Urinary bladder (tissue), 4 donors: ENCODE results near the gene SULT4A1. TPM values are rescaled to one million over a fixed set of nuclear protein-coding genes. Genes with fewer than 3 reads are reported as not detected.
"Not testable (repeated sequence)": the region's sequence is repeated elsewhere in the genome, so short reads cannot be mapped to it uniquely, and the experiment has no call there.

Source experiments
- DNase-seq: peaks from one replicate; pipeline ENCODE4 v3.0.0-alpha.2; 2015; ENCODE audit errors: extremely low spot score
- H3K27ac ChIP-seq: one replicate; pipeline ENCODE4 v1.5.1; 2013; ENCODE audit warnings: low read depth, mild to moderate bottlenecking, moderate library complexity
- H3K36me3 ChIP-seq: one replicate; pipeline ENCODE4 v1.6.1; 2013; ENCODE audit warnings: mild to moderate bottlenecking, moderate library complexity; ENCODE audit not compliant: insufficient read depth
- H3K4me1 ChIP-seq: one replicate; pipeline ENCODE4 v1.6.1; 2013; ENCODE audit warnings: mild to moderate bottlenecking, moderate library complexity; ENCODE audit not compliant: insufficient read depth
- H3K4me3 ChIP-seq: one replicate; pipeline ENCODE4 v1.5.1; 2013; ENCODE audit warnings: low read depth, low read length
- WGBS: extraction: QIAGEN DNeasy Blood & Tissue Kit; methylation state at CpG from one replicate; pipeline ENCODE4 v1.1.7; 2013; 5-methylcytosine and 5-hydroxymethylcytosine counted together
- polyA plus RNA-seq: library from polyadenylated mRNA; stranded (reverse); fragments of 200-250 nt; gene quantifications from one replicate; pipeline ENCODE4 v1.2.3, GENCODE V29; 2013
- total RNA-seq: library from RNA; depleted of rRNA; stranded (reverse); fragments of >200 nt; gene quantifications from one replicate; pipeline ENCODE4 v1.2.3, GENCODE V29; 2014
- donor health status: healthy with polysubstance abuse.
- donor health status: healthy.

SULT4A1 gene
- total and polyA plus RNA-seq, 2 donors = 1.2 to 1.5 TPM

DNA sequence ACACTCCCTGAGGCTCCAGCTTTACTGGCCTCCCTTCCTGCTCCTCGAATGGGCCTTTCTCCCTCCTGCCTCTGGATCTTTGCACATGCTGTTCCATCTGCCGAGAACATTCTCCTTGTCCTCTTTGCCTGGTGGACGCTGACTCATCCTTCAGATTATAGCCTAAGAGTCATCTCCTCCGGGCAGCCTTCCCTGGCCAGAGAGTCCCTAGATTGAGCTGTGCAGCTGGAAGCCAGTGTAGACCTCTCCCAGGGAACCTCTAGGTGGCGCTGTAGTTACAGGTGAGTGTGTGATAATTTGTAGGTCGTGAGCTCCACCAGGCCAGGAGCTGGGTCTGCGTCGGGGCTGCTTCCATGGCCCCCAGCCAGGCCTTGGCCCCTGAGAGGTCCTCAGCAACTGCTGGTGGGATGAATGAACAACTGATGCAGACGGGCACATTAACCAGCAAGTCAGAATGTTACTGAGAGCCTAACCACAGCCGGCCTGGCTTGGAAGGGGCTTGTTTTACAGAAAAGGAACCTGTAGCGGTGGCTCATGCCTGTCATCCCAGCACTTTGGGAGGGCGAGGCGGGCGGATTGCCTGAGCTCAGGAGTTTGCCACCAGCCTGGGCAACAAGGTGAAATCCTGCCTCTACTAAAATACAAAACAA, 20.8 kb upstream of the SULT4A1 start:
- no peak overlapping the region for H3K27ac ChIP-seq
- H3K4me1 ChIP-seq = no peaks in the 10 kb centered on the region
- WGBS = 41% methylated on average over 14 of the region's 14 CpGs
- H3K36me3 ChIP-seq = no peaks in the 10 kb centered on the region
- DNase-seq = no peak
- H3K4me3 ChIP-seq = no peak overlapping the region

- no peak overlapping the region for H3K27ac ChIP-seq
- no peak for DNase-seq
- H3K4me1 ChIP-seq = no peaks in the 10 kb centered on the region
- H3K4me3 ChIP-seq = no peak overlapping the region
- no peaks in the 10 kb centered on the region for H3K36me3 ChIP-seq
- WGBS = 82% methylated on average over 9 of the region's 9 CpGs
Measured at GRCh38 chr22:43882122-43882767, 19.9 kb upstream of the SULT4A1 start.

DNA sequence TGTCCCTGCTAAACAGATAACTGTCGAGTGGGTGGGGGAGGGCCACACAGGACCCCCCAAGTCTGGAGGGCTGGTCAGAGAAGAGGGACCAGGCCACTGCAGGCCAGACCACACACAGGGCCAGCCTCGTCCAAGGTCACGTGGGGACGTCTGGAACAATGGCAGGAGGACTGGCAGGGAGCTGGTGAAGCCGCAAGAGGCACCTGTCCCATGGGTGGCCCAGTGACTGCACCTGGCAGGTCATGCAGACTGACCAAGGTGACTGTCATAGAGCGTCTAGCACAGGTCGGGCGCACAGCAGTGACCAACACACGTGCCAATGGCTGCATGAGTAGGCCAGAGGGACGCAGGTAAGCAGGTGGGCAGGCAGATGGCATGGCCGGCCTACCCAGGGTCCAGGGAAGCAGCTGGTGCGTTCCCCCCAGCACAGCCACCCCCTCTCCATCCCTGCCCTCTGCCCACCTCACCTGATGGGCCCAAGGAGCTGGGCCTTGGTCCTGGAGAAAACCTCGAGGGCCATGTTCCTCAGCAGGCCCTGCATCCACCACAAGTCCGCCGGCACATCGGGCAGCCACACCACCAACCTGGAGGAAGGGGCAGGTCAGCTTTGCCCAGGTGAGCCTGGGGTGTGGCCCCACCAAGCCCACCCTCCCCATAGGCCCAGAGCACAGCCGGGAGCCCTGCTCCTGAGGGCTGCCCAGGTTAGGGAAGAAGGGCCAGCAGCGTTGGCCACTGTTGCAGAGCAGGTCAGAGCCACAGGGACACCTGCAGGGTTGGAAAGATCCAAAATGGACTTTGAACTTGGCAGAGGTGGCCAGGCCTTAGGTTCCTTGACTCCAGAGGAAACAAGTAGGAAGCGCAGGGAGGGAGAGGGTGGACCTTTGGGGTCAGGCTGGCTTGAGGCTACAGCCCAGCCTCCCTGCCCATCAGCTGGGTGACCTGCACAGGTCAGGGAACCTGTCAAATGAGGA, 19.1 kb upstream of the SULT4A1 start:
- no peak for DNase-seq
- H3K36me3 ChIP-seq = no peaks in the 10 kb centered on the region
- 86% methylated on average over 19 of the region's 19 CpGs for WGBS
- H3K4me3 ChIP-seq = no peak overlapping the region
- H3K27ac ChIP-seq = no peak overlapping the region
- no peaks in the 10 kb centered on the region for H3K4me1 ChIP-seq

DNA sequence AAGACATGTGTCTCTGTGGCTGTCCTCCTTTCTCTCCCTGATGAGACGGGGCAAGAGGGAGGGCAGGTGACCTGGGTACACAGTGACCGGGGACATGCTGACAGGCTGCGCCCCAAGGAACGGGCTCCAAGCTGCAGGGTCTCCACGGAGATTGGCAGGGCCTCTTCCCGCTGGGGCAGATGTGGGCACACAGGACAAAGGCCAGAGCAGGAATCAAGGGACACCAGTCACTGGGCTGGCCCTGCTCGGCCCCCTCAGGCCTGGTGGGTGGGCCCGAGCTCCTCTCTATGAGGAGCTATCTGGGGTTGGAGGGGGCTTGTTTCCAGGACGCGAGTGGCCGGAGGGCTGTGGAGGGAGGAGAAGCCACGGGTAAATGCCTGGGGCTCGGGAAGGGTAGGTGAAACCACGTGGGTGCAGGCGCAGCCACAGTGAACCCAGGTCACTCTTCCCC, 18.3 kb upstream of the SULT4A1 start:
- Histone ChIP-seq H3K27ac (no peak overlapping the region), H3K4me1 (no peaks in the 10 kb centered on the region), H3K36me3 (no peaks in the 10 kb centered on the region), H3K4me3 (no peak overlapping the region)
- 84% methylated on average over 15 of the region's 15 CpGs for WGBS
- no peak for DNase-seq

DNA sequence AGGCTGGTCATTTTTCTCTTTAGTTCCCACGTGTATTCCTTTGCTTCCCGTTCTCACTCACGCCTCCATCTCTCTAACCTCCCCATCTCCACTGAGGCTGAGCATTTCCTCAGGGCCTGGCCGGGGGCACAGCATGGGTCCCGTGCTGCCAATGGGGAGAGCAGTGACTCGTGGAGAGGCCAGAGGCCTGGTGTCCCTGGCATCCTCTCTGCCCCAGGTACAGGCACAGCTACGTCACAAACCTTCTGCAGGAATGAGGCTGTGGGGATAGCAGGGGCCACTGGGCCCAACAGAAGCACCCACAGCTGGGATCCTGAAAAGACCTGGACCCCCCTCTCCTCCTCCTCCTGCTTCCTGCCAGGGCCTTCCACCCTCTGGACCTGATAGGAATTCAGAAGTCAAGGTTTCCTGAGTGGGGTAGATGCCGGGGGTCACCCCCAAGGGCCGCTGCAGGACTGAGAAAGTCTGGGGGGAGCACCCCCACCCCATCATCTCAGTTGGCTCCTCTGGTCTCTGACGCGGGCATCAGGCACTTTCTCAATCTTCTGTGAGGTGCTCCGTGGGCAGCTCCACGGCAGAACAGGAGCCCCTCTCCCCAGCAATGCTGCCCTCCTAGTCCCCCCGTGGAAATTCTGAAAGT, 17.7 kb upstream of the SULT4A1 start:
- Histone ChIP-seq H3K4me3 (no peak overlapping the region), H3K27ac (no peak overlapping the region), H3K36me3 (no peaks in the 10 kb centered on the region), H3K4me1 (no peaks in the 10 kb centered on the region)
- DNase-seq = no peak
- 83% methylated on average over 14 of the region's 14 CpGs for WGBS

DNA sequence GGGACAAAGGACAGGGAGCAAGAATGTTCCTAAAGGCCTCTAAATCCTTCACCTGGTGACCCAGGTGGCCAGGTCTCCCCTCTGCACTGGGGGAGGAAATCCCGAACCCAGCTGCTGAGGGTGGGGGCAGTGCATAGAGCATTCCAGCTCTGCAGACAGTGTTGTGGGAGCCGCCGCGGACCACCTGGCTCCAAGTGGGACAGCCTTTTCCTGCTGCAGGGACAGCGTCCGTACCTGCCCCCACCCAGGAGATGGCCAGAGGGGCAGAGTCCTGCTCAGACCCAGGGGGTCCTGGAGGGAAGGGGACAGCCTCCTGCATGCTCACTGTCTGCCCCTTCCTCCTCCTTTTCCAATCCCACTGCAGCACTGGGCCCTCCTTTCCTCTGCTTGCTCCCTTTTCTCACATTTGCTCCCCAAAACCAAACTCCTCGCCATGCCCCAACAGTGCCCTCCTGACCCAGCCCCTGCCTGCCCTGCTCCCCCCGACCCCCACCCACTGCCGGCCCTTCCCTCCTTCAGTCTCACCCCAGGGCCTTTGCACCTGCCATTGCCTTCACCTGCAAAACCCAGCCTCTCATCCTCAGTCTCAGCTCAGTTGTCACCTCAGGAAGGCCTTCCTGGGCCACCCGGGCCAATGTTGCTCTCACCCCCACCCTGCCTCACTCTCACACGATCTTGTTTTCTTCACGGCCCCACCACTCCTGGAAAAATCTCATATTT, 16.7 kb upstream of the SULT4A1 start:
- no peak overlapping the region for H3K27ac ChIP-seq
- H3K4me1 ChIP-seq = no peaks in the 10 kb centered on the region
- H3K4me3 ChIP-seq = no peak overlapping the region
- no peaks in the 10 kb centered on the region for H3K36me3 ChIP-seq
- WGBS = 70% methylated on average over 12 of the region's 12 CpGs
- no peak for DNase-seq

DNA sequence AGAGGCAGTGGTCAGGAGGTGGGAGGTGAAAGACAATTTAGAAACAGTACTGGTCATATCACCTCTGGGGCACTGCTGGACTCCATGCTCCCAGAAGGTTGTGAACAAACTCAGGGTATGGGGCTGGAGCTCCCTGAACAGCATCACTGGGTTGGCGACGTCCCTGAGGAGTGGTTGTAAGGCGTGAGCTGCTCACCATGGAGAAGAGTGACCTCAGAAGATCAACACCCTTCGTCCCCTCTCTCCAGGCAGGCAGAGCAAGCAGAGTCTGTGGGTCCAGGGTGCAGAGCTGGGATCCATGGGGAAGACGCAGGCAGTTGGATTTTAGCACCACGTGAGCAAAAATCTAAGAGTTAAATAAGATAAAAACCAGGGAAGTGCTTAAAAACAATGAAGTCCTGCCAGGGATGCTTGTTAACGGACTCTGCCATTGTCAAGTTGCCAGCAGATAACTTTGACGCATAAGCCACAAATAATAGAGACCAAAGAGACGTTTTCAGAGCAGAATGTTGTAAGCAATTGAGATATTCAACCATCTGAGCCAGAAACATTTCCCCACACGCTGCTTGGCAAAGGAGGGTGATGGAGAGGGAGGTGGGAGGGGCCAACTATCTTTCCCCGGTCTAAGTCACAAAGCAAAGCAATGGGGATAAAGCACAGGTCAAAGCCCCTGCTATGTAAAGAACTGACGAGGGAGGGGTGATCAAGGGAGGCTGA, 15.9 kb upstream of the SULT4A1 start:
- 31% methylated on average over 12 of the region's 12 CpGs for WGBS
- no peak overlapping the region for H3K27ac ChIP-seq
- H3K4me1 ChIP-seq = no peaks in the 10 kb centered on the region
- H3K36me3 ChIP-seq = no peaks in the 10 kb centered on the region
- no peak overlapping the region for H3K4me3 ChIP-seq
- DNase-seq = no peak

DNA sequence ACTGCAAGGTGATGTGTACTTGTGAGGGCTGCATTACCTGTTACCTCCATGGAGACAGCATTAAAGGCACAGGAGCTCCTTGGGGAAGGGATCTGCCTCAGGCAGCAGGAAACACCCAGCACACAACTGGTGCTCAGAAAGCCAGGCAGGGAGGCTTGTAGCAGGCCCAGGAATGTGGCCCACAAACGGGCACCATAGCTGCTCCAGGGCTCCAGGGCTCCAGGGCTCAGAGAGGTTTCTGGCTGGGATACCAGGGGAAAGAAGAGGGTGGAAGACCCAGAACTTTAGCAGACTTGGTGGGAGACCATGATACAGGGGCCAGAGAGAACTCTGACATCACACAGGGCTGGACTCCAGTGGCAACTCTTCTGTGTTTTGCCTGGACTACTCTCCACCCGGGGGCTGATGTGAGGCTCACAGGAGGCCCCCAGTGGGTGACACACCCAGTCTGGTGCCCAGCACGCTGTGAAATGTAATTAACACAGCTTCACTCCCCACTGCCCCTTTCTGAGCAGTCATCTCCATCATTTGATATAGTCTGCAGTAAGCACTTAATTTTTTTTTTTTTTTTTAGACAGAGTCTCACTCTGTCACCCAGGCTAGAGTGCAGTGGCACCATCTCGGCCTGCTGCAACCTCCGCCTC, 14.7 kb upstream of the SULT4A1 start:
- Histone ChIP-seq H3K4me1 (no peaks in the 10 kb centered on the region), H3K27ac (no peak overlapping the region), H3K4me3 (no peak overlapping the region), H3K36me3 (no peaks in the 10 kb centered on the region)
- WGBS = 66% methylated on average over 5 of the region's 5 CpGs
- DNase-seq = no peak

- WGBS = 91% methylated on average over 5 of the region's 5 CpGs
- Histone ChIP-seq H3K4me1 (no peaks in the 10 kb centered on the region), H3K27ac (no peak overlapping the region), H3K36me3 (no peaks in the 10 kb centered on the region), H3K4me3 (no peak overlapping the region)
- no peak for DNase-seq
Measured at GRCh38 chr22:43869799-43870198, 7.5 kb upstream of the SULT4A1 start.

DNA sequence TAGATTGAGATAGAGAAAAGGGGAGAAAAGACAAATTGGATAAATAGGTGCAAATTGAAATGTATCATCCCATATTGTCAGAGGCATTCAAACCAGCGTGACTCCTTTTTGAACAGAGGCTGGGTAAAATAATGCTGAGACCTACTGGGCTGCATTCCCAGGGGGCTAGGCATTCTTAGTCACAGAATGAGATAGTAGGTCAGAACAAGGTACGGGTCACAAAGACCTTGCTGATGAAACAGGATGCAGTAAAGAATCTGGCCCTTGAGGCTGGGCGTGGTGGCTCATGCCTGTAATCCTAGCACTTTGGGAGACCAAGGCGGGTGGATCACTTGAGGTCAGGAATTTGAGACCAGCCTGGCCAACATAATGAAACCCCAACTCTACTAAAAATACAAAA, 6.7 kb upstream of the SULT4A1 start:
- H3K4me3 ChIP-seq, DNase-seq, H3K36me3 ChIP-seq, H3K4me1 ChIP-seq, H3K27ac ChIP-seq: not testable (repeated sequence)
- 77% methylated on average over 4 of the region's 4 CpGs for WGBS

DNA sequence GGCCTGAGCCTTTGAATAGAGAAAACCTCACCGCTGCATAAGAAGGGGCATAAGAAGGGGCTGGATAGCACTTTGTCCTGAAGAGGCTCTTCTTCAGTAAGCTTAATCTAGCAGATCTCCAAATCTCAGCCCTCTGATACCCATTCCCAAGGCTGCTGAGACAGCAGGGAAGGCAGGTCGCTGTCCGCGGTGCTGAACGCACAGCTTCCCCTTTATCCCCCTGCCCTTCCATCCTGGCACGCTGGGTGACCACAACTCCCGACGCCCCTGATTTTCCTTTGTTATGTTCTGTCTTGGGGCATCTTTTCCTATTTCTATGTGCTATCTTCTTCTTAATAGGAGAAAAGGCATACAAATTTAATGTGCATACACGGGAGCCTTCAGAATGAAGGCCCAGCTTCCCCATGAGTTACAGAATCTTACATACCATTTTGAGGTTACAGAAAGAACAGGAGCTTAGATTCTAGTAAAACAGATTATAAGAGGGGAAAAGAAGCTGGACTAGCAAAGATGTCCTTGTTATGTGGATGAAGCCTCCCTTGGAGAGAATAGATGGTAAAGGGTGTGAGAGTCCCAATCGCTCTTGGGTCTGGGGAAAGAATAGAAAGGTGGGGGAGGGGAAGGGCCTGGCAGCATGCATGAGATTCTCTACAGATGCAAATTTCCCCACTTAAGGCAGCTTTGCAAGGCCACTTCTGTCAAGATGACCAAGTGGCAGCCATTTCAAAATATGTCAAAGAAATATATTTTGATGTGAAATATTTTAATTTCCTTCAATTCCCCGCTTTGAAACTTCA, 5.7 kb upstream of the SULT4A1 start:
- no peaks in the 10 kb centered on the region for H3K4me1 ChIP-seq
- H3K27ac ChIP-seq = no peak overlapping the region
- no peaks in the 10 kb centered on the region for H3K36me3 ChIP-seq
- H3K4me3 ChIP-seq = no peak overlapping the region
- WGBS = 9% methylated on average over 11 of the region's 11 CpGs
- DNase-seq = no peak

DNA sequence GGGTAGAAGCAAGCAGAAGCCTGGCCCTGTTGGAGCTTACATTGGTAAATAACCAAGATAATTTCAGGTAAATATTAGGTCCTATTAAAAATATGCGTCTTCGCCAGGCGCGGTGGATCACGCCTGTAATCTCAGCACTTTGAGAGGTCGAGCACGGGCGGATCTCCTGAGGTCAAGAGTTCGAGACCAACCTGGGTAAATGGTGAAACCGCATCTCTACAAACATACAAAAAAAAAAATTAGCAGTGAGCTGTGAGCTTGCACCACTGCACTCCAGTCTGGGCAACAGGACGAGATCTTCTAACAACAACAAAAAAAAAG, 529 bp upstream of the SULT4A1 start:
- Histone ChIP-seq H3K4me3 (no peak overlapping the region), H3K4me1 (no peaks in the 10 kb centered on the region), H3K36me3 (no peaks in the 10 kb centered on the region), H3K27ac (no peak overlapping the region)
- 64% methylated on average over 11 of the region's 11 CpGs for WGBS
- no peak for DNase-seq
